Calu3 (cell line): Measurements from ENCODE around the gene KDM2A. TPM values are rescaled to one million over a fixed set of nuclear protein-coding genes. Genes with fewer than 3 reads are reported as not detected.

Experiments used
- BruUV-seq: library from RNA; stranded (reverse); fragments of 400-500 nt; replicated peaks from 2 replicates; lab custom pipeline; 2021; lab: Mats Ljungman, UMichigan
- CTCF ChIA-PET: fragments of 300-600 bp; sonication (Branson Sonifier 250); formaldehyde crosslinking; loops from one replicate; lab custom pipeline; 2022; ENCODE audit warnings: antibody characterized with exemption; lab: Charles Lee
- DNase-seq: peaks from one replicate; pipeline ENCODE4 v3.0.0; 2022
- H3K27ac Mint-ChIP-seq: one replicate; pipeline ENCODE4 v1.8.0; 2022; ENCODE audit warnings: mixed read lengths; ENCODE audit not compliant: unreplicated experiment
- H3K27me3 Mint-ChIP-seq: one replicate; pipeline ENCODE4 v1.8.0; 2022; ENCODE audit warnings: mixed read lengths; ENCODE audit not compliant: unreplicated experiment
- H3K36me3 Mint-ChIP-seq: one replicate; pipeline ENCODE4 v1.8.0; 2022; ENCODE audit warnings: mild to moderate bottlenecking, moderate library complexity, mixed read lengths; ENCODE audit not compliant: insufficient read depth, unreplicated experiment
- H3K4me1 Mint-ChIP-seq: one replicate; pipeline ENCODE4 v1.8.0; 2022; ENCODE audit warnings: mild to moderate bottlenecking, low read depth, mixed read lengths; ENCODE audit not compliant: unreplicated experiment
- H3K4me3 Mint-ChIP-seq: one replicate; pipeline ENCODE4 v1.8.0; 2022; ENCODE audit warnings: mild to moderate bottlenecking, low read depth, moderate library complexity, mixed read lengths; ENCODE audit not compliant: unreplicated experiment
- H3K9me3 Mint-ChIP-seq: one replicate; pipeline ENCODE4 v1.8.0; 2022; ENCODE audit warnings: low read depth, mixed read lengths; ENCODE audit not compliant: unreplicated experiment
- CTCF ChIP-seq: fragments of 200-600 bp; IDR thresholded peaks from one replicate; pipeline ENCODE4 v1.8.0; 2022; ENCODE audit warnings: antibody characterized with exemption; ENCODE audit not compliant: unreplicated experiment
- intact Hi-C: fragments of 100-400 bp; cut with micrococcal nuclease; formaldehyde crosslinking; loops from one replicate; pipeline ENCODE4 v1.10.0; 2022; ENCODE audit not compliant: unreplicated experiment
- total RNA-seq: library from RNA; stranded (reverse); gene quantifications from 2 replicates; pipeline ENCODE4 v1.2.3, GENCODE V29; 2022

The KDM2A gene
- total RNA-seq, 1 experiment from 2014 or later, result 73.2 TPM

GRCh38 chr11:67238894-67239782 is 120.1 kb downstream of the KDM2A start:
- peaks cover 56% of the 10 kb centered on the region for H3K36me3 Mint-ChIP-seq
- intact Hi-C loops, result no loop called here
- peaks cover 32% of the 10 kb centered on the region for H3K4me1 Mint-ChIP-seq
- CTCF ChIA-PET, result interaction anchor here (0.5 to 2.1 kb wide), 9 partner anchors 10 to 185 kb away, joined by 3 to 8 read pairs (median 4); partner anchors contain the start of gene KDM2A
- no peak for DNase-seq
- no peaks in the 10 kb centered on the region for H3K9me3 Mint-ChIP-seq
- no TSS peak for BruUV-seq
- H3K27ac Mint-ChIP-seq, result peak overlapping the region; percentile 93
- TF ChIP-seq CTCF, result no peak
- H3K4me3 Mint-ChIP-seq, result peak overlapping the region; percentile 95
- no peaks in the 10 kb centered on the region for H3K27me3 Mint-ChIP-seq

DNA sequence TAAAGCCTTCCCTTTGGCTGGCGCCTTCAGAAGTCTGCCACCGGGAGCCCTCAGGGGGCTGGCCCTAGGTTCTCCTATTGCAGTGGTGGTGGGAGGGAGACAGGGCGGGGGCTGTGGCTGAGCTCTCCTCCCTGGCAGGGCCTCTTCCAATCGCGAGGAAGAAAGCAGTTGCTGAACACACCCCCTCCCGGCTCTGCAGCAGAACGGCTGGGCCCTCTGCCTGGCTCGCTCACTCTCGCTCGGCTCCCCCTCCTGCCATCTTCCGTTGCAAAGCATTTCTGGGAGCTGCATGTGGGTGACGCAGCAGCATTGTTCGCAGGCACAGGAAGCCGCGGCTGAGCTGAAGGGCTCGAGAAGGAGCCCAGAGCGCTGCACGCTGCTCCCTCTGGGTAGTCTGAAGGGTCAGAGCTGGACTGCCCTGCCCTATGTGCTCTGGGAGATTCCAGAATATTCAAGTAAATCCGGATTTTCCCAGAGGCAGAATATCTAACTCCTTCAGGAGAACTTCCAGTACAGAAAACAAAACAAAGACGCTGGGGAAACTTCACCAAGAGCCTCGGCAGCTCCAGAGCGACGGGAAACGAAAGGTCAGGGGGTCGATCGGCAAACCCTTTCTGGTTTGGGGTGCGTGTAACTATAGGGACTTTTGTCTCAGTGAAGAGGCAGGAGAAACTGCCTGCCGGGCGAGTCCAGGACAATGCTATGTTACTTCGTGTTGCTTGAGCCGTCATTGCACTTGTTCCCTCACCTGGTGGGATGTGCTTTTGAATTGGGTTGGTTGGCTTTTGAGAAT is 120.9 kb downstream of the KDM2A start:
- Mint-ChIP-seq H3K36me3 (peaks cover 64% of the 10 kb centered on the region), H3K27me3 (no peaks in the 10 kb centered on the region), H3K4me3 (peak overlapping the region; percentile 95), H3K4me1 (peaks cover 34% of the 10 kb centered on the region), H3K27ac (peak overlapping the region; percentile 93), H3K9me3 (no peaks in the 10 kb centered on the region)
- intact Hi-C loops, result loop anchor here (10.0 kb wide), 1 partner anchor 115 kb away; no protein-coding TSS in a partner anchor
- CTCF ChIA-PET, result interaction anchor here (1.0 to 2.1 kb wide), 8 partner anchors 9 to 186 kb away, joined by 3 to 8 read pairs (median 5); partner anchors contain the start of gene KDM2A
- TSS peak; percentile 71 for BruUV-seq
- DNase-seq, result peak; percentile 98
- TF ChIP-seq CTCF, result no peak

GRCh38 chr11:67240576-67241389 is 121.7 kb downstream of the KDM2A start:
- H3K36me3 Mint-ChIP-seq, result peaks cover 72% of the 10 kb centered on the region
- peak overlapping the region; percentile 95 for H3K4me3 Mint-ChIP-seq
- peak; percentile 79 for DNase-seq
- no peaks in the 10 kb centered on the region for H3K27me3 Mint-ChIP-seq
- peak overlapping the region; percentile 93 for H3K27ac Mint-ChIP-seq
- CTCF ChIA-PET, result interaction anchor here (1.7 to 2.1 kb wide), 2 partner anchors 133 to 159 kb away, joined by 6 to 7 read pairs; no protein-coding TSS in a partner anchor
- BruUV-seq, result TSS peak; percentile 33
- H3K4me1 Mint-ChIP-seq, result peaks cover 34% of the 10 kb centered on the region
- intact Hi-C loops, result loop anchor here (10.0 kb wide), 1 partner anchor 116 kb away; no protein-coding TSS in a partner anchor
- H3K9me3 Mint-ChIP-seq, result no peaks in the 10 kb centered on the region
- TF ChIP-seq CTCF, result no peak
